ENCODE results near the gene FN3KRP. TPM values are rescaled to one million over a fixed set of nuclear protein-coding genes. Genes with fewer than 3 reads are reported as not detected.

Gene FN3KRP
- total and polyA plus RNA-seq, 8 donors: 1.2 to 50.7 (median 20.8) TPM

- DNase-seq: no peak
- Histone ChIP-seq H3K27me3 (no peaks in the 10 kb centered on the region), H3K4me3 (peak overlapping the region; percentile 78 to 93 (median 90)), H3K4me1 (peaks cover 8 to 28% (median 21%) of the 10 kb centered on the region in 4 donors), H3K27ac (peak overlapping the region; percentile 65 to 91 (median 84)), H3K9me3 (no peaks in the 10 kb centered on the region), H3K36me3 (peaks cover 0 to 13% (median under 1%) of the 10 kb centered on the region in 4 donors)
- WGBS, 5 donors: 1% methylated on average over 17 to 56 of the region's 56 CpGs; no CpG with 5 or more reads in 1 of the 5 donors
- intact Hi-C loops (cut with DNase I; ENCODE audit: low total_unique reads): loop anchor here (10.0 kb wide), 1 partner anchor 86 kb away; no protein-coding TSS in a partner anchor
- TF ChIP-seq EP300 (IDR thresholded peaks at IDR 0.05) (no peak), POLR2AphosphoS5 (IDR thresholded peaks at IDR 0.05) (no peak), POLR2A (IDR thresholded peaks at IDR 0.05) (no peak)
- TF ChIP-seq, protein P1, sequence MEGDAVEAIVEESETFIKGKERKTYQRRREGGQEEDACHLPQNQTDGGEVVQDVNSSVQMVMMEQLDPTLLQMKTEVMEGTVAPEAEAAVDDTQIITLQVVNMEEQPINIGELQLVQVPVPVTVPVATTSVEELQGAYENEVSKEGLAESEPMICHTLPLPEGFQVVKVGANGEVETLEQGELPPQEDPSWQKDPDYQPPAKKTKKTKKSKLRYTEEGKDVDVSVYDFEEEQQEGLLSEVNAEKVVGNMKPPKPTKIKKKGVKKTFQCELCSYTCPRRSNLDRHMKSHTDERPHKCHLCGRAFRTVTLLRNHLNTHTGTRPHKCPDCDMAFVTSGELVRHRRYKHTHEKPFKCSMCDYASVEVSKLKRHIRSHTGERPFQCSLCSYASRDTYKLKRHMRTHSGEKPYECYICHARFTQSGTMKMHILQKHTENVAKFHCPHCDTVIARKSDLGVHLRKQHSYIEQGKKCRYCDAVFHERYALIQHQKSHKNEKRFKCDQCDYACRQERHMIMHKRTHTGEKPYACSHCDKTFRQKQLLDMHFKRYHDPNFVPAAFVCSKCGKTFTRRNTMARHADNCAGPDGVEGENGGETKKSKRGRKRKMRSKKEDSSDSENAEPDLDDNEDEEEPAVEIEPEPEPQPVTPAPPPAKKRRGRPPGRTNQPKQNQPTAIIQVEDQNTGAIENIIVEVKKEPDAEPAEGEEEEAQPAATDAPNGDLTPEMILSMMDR (IDR thresholded peaks at IDR 0.05): no peak
Observed at GRCh38 chr17:82751171-82751570, 34.7 kb downstream of the FN3KRP start.

DNA sequence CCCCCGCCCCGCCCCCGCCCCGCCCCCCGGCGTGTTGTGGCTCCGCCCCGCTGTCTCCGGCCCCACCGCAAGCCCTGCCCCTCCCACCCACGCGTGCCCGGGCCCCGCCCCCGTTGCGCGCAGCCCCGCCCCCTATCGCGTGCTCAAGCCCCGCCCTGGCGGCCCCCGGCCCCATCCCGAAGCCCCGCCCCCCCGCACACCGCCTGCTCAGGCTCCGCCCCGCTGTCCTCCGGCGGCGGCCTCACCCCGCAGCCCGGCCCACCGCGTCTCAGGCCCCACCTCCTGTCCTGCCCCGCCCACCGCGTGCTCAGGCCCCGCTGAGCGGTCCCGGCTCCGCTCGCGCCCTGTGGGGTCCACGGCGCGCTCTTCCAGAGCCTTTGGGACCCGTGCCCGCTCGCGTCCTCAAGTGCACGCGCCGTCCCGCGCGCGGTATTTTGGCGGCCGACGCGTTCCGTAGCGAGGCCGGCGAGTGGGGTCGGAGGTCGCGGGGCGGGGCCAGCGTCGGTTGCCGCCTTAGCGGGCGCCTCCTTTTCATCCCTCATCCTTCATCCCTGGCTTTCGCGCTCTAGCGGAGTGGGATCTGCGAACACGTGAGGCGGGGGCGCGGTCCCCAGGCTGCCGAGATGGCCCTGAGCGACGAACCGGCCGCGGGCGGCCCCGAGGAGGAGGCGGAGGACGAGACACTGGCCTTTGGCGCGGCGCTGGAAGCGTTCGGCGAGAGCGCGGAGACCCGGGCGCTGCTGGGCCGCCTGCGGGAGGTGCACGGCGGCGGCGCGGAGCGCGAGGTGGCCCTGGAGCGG lies 35.3 kb downstream of the FN3KRP start, which contains the start of gene TBCD:
TBCD (plus strand) TSS at position 495 of the 800 bp plus-strand sequence; CDS start at position 624, 129 bp downstream.
- no peaks in the 10 kb centered on the region for H3K27me3 ChIP-seq
- peaks cover 8 to 28% (median 21%) of the 10 kb centered on the region in 4 donors for H3K4me1 ChIP-seq
- WGBS, 5 donors: 0 to 1% (median 1%) methylated on average over 26 to 105 of the region's 114 CpGs
- H3K27ac ChIP-seq: peak within 1 kb of the TSS; percentile 84 to 94 (median 89)
- peak; percentile 87 to 97 for DNase-seq
- peaks cover 0 to 19% (median 4%) of the 10 kb centered on the region in 4 donors for H3K36me3 ChIP-seq
- H3K9me3 ChIP-seq: no peaks in the 10 kb centered on the region
- peak within 1 kb of the TSS; percentile 78 to 93 (median 90) for H3K4me3 ChIP-seq
- peak; percentile 66 to 88 (median 72) for TF ChIP-seq POLR2AphosphoS5 (IDR thresholded peaks at IDR 0.05)
- TF ChIP-seq, protein P1 (IDR thresholded peaks at IDR 0.05): no peak
- TF ChIP-seq POLR2A (IDR thresholded peaks at IDR 0.05): no peak
- intact Hi-C loops (cut with DNase I; ENCODE audit: low total_unique reads): loop anchor here (10.0 kb wide), 1 partner anchor 87 kb away; no protein-coding TSS in a partner anchor

DNA sequence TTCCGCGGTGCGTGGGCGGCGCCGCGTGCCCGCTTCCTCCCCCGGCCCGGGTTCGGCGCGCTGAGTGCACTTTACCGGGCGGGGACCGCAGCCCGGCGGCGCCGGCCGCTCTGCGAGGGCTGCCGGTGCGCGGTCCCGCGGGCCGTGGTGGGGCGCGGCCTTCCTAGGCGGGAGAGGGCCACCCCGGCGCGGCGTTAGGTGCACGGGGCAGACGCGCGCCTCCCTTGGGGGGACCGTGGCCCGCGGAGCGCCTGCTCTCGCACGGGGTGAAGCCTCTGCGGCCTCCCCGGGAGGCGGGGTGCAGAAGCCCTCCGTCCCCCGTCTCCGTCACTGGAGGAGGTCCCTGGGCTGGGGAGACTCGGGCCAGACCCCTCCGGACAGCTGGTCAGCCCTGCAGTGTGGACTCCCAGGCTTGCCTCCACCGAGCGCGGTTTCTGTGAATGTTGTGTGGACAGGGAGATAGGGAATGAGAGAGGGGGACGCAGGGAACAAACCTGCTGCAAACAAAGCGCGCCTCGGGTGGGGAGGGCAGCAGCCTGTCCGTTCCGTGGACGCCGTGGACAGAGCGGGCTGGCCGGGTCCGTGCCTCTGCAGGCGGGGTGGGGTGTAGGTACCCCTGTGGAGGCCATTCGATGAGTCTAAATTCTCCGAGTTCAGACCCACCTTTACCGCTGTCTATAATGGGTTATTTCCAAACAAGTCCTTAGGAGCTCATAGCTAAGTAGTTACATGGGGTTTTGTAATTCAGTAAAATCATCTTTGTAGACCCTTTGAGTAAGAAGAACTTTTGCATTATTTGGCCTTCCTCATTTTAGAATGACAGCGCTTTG lies 36.1 kb downstream of the FN3KRP start:
- peak in 1 of 2 donors; percentile 67 for DNase-seq
- Histone ChIP-seq H3K4me1 (peaks cover 8 to 28% (median 21%) of the 10 kb centered on the region in 4 donors), H3K27ac (peak overlapping the region; percentile 84 to 94 (median 89)), H3K4me3 (peak overlapping the region; percentile 78 to 93 (median 90)), H3K9me3 (no peaks in the 10 kb centered on the region), H3K36me3 (peaks cover 0 to 23% (median 5%) of the 10 kb centered on the region in 4 donors), H3K27me3 (no peaks in the 10 kb centered on the region)
- 1 to 3% (median 2%) methylated on average over 44 to 71 of the region's 72 CpGs for WGBS, 5 donors
- TF ChIP-seq POLR2A (IDR thresholded peaks at IDR 0.05): no peak
- no peak for TF ChIP-seq POLR2AphosphoS5 (IDR thresholded peaks at IDR 0.05)
- TF ChIP-seq, protein P1 (IDR thresholded peaks at IDR 0.05): no peak
- TF ChIP-seq EP300 (IDR thresholded peaks at IDR 0.05): no peak
- intact Hi-C loops (cut with DNase I; ENCODE audit: low total_unique reads): loop anchor here (10.0 kb wide), 1 partner anchor 88 kb away; no protein-coding TSS in a partner anchor

- intact Hi-C loops (cut with DNase I; ENCODE audit: low total_unique reads): loop anchor here (10.0 kb wide), 1 partner anchor 88 kb away; no protein-coding TSS in a partner anchor
- Histone ChIP-seq H3K9me3 (no peaks in the 10 kb centered on the region), H3K4me3 (peak overlapping the region; percentile 78 to 93 (median 90)), H3K36me3 (peaks cover 0 to 23% (median 5%) of the 10 kb centered on the region in 4 donors), H3K4me1 (peaks cover 8 to 28% (median 21%) of the 10 kb centered on the region in 4 donors), H3K27me3 (no peaks in the 10 kb centered on the region), H3K27ac (peak overlapping the region in 1 of 5 donors; percentile 91)
- 44 to 83% (median 55%) methylated on average over 7 to 8 of the region's 8 CpGs for WGBS, 5 donors
- no peak for TF ChIP-seq POLR2AphosphoS5 (IDR thresholded peaks at IDR 0.05)
- TF ChIP-seq POLR2A (IDR thresholded peaks at IDR 0.05): no peak
- TF ChIP-seq, protein P1 (IDR thresholded peaks at IDR 0.05): no peak
- no peak for TF ChIP-seq EP300 (IDR thresholded peaks at IDR 0.05)
- DNase-seq: no peak
Observed at GRCh38 chr17:82753201-82753464, 36.6 kb downstream of the FN3KRP start.

Data from stomach (tissue), 9 donors.